Measurements from ENCODE around the gene SESN1.

DNA sequence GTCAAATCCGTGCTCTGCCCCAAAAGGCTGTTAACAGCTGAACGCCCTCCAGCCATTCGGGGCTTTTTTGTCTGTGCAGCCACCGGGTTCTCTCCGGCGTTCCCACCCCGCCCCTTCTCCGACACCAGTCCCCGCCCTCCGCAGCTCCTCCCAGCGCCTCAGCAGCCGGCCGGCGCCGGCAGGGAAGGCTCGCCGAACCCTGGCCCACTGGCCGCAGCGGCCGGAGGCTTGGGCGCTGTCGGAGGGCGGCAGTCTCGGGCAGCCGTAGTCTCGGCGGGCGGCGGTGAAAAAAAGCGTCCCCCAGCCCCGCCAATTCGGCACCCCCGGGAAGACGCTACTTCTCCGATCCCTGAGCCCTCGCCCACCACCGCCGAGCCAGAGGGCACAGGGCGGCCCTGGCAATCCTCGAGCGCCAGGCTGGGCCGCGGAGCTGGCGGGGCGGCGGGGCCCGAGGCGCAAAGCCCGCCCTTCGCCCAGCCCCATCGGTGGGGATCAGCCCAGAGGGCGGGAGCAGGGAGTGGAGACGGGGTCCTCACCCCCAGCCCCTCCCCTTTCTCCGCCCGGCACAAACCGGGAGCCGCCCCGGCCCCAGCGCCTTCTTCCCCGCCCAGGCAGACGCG lies at the start of gene SESN1:
- TF ChIP-seq POLR2AphosphoS5 (IDR thresholded peaks at IDR 0.05; ENCODE audit: borderline replicate concordance, low read depth, low read length): peak; percentile 47; the same call in 1 of the 2 replicates
- no peak for TF ChIP-seq EZH2 (IDR thresholded peaks at IDR 0.05)
- TF ChIP-seq FOXP2 (optimal IDR thresholded peaks at IDR 0.05; ENCODE audit: control extremely low read depth, extremely low read length, insufficient read depth): no peak

All from SK-N-MC (cell line).